NCI-H345 treated with DMSO at 0.1 percent for 48 hours (cell line): ENCODE results near the gene NKX2-4.
"Not testable (repeated sequence)": the region's sequence is repeated elsewhere in the genome, so short reads cannot be mapped to it uniquely, and the experiment has no call there.

Experiments used
- DNase-seq: peaks from one replicate; lab custom pipeline; 2025; ENCODE audit not compliant: unreplicated experiment; lab: John Stamatoyannopoulos, UW

Gene NKX2-4

DNA sequence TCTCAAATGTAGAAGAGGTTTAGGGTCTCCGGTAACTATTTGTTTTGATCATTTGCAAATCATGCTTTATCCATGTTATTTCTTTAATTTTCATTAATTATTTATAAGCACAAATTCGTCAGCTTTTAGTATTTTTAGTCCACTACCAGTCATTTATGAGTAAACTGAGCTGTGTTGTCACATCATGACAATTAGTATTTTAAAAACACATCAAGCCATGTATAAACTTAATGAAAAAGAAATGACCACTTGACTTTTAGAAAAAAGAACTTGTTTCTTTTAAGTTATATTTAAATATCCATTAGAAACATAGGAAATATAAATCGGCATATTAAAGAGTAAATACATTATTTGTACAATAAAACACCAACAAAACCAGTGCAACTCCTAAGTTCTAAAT, 2.8 kb downstream of the NKX2-4 start:
- no peak for DNase-seq

DNA sequence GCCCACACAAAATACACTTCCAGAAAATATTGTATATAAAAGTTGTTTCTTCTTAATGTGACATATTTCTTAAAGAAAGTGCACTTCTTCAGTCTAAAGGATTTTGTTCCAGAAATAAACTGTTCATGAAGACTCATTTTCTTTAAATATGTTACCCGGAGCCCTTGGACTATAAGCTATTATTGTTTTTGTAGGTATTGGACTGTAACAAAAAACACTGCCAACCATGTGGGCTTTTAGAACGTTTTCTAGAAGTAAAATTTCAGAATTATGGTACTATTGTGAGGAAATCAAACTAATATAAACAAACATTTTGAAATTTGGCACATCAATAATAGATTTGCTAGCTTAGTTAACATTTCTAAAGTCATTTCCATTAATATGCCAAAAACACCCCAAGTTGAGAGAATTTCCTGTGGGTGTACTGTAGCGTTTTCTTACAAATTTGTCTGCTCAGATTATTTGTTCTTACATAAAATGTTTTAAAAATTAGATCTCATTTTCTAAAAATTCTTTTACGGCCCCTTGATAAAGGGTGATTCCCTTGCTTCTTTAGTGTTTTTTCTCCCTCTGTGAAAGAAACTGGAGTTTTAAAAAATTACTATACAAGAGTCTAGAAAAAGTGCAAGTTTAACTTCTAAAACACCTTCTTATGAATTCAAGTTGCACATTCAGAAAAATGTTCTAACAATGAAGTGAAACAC, 3.4 kb downstream of the NKX2-4 start:
- DNase-seq = no peak

DNA sequence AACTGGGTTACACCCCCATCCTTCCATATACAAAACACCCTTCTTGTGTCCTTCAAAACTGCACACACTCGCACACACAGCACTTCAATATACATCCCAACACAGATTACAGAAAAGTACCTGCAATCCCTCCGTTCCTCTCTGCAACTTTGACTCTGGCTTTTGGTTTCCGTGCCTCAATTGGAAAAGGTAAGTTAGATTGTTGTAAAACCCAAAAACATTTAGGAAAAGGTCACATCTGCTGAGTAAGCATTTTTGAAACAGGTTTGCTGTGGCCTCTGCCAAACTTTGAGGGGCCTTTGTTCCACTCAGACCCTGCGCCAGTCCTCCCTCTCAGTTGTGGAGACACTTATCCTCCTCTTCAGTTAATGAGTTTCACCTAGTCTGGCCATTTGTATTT, 4.2 kb downstream of the NKX2-4 start:
- no peak for DNase-seq

DNA sequence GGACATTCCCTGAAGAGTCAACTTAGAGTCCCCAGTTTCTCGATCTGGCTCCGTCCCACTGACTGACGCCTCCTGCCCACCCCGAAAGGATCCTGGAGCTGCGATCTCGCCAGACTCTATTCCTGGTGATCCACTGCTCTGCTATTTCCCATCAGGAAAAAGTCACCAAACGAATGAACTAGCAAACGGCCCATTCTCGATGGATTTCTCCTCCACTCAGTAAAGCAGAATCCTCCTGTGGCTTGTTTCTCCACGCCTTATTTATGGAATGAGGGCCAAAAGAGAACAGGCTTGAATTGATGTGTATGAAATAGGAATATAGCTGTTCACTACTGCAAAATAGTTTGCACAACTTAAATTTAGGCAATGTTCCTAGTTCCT, 5.4 kb downstream of the NKX2-4 start:
- DNase-seq = no peak

DNA sequence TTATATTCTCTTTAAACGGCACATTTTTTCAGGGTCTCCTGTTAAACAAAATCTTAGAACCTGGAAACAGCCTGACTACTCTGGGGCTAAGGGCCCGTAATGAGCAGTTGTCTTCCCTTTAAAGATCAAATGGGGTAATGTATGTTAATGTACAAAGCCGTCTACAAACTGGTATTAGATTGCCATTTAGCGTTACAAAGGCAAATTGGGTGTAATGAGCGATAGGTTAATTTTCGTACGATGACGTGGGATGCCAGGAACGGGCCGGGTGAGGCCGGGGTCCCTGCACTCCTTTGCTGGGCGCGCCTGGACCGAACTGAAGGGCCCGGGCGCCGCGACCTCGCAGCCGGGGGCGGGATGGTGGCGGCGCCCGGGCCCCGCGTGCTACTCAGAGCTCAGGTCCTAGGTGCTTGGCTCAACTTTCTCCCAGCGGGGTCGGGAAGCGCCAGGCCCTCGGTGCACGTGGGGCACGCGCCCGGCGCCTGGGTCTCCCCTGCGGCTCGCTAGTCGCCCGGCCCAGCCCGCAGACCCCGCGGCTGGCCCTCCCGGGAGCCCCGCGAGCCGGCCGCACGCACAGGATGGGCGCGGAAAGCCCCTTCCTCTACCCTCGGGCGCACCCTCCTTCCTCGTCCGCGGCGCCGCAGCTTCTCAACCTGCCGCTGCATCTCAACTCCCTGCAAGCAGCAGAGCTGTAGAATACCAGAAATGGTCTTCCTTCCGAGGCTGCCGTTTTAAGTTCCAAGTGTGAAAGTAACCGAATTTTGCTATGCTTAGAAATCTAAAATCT, 5.9 kb downstream of the NKX2-4 start:
- DNase-seq = no peak

DNA sequence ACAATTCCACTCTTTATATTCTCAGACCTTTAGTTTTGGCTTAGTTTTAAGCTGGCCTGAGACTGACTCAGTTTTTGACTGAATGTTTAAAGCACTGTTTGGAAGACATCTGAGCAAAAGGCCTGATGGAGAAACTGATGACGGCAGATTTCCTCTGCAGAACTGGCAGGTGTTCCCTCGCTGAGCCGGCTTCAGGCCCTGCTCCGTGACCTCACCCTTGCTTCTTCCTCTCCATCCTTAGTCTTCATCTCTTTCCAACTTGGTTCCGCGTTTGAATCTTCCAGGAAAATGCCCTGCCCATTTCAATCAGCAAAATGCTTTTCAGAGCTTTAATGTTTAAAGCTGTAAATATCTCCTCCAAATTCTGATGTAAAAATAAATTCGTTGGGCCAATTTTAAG, 6.6 kb downstream of the NKX2-4 start:
- DNase-seq = no peak

DNA sequence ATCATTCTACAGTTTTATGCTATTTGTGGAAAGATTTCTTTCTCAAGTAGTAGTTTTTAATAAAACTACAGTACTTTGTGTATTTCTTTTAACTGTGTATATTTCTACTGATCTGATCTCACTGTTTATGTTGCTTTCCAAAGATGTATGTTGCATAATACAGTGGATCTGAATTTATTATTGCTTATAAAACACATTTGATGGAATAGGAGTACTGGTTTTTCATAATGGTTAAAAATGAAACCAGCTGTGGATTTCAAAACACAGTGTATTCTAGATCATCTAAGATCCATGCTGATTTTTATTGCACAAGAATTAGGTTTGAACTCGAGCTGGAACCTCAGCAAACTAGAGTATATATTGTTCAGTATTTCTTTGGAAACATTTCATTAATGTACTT, 8.0 kb downstream of the NKX2-4 start:
- no peak for DNase-seq

DNA sequence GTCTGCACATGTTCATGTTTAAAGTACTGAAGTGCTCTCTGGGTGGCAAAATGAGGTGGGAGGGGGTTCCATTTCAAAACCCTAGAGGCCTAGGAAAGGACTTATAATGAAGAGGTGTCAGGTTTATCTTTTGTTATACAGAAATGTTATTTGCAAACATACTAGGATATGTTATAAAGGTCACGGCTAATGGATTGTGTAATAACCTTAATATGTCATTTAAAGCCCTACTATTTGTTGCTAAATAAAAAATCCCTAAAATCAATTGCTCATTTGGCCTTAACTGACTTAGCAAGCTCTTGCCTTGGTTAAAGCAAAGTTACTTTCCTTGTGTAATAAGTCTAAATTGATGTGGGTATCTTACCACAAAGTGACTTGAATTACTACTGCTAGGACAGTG, 8.8 kb downstream of the NKX2-4 start:
- peak; percentile 21 for DNase-seq

DNA sequence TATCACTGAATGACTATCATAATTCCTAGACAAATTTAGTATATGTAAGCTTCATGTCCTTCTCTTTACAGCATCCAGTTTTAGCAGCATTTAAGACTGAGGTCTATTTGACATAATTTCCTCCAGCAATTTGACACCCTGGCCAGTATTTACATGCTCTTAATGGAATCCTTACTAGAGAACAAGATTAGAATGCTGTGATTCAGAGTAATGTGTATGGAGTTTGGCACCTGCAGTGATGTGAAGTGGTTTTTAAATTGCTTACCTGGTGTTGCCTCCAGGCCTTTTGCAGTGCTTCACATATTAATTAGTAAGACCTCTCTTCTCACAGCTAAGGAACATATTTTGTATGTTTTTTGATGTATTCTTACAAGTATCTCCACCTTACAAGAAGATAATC, 9.8 kb downstream of the NKX2-4 start:
- DNase-seq = peak; percentile 93

DNA sequence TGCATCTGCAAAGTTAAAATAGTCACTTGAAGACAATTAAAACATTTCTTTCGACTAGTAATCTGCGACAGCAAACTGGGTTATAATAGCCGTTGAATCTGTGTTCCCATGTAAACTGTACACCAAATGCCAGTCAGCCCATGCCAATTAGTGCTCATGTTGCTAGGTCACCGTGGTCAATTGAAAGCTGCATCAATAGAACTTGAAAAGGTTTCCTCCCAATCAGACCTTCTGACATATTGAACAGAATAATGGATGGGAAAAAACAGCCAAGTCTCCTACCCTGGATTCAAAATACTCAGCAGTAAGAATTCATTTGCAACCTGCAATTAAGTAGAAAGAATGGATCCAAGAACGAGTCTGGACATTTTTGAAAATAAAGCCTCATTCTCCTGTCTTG, 11.2 kb downstream of the NKX2-4 start:
- DNase-seq = no peak

DNA sequence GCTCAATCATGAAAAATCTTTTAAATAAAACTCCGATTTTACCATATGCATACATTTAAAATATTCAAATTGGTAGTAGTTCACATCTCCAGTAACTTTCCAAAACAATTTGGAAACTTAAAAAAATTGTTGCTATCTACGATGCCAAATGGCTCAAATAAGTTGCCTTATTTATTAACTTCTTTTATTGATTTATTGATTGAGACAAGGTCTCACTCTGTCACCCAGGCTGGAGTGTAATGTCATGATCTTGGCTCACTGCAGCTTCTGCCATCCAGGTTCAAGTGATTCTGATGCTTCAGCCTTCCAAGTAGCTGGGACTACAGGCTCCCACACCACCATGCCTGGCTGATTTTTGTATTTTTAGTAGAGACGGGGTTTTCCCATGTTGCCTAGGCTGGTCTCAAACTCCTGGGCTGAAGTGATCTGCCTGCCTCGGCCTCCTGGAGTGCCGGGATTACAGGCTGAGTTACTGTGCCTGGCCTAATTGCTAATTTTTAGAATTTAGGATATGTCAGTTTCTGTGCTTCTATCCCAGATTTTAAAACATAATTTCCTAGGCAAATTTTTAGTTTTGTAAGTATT, 12.9 kb downstream of the NKX2-4 start:
- no peak for DNase-seq

DNA sequence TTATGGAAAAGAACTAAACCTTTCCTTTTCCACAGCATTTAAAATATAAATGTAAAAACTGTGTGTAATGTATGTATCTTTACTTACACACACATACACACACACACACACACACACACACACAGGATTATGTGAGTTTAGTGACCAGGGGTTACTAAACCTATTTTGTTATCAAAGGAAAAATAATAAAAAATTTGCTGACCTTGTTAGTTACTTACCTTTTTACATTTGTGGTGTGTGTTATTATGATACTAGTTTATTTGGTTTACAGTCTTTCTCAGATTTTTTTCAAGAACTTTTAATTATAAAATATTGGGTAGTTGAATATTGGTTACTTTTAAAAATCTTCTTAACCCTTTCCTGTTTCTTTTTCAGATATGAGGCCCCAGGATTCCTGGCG, 15.7 kb downstream of the NKX2-4 start:
- no peak for DNase-seq

DNA sequence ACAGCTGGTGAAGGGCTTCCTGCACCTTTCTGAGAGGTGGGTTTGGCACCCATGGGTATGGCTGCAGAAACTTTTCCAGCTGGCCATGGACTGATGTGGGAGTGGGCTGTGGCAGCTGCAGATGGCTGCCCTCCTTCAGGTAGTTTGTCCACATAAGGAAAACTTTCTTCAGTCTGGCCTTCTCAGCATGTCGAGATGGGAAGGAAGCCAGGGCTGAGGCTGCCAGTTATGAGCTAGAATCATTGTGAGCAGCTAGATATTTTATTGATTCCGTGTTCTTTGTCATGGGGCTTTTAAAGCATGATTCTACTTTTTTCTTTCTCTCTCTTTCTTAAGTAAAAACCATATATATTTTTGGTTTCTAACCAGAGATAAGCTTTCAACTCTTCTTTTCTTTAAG, 16.6 kb downstream of the NKX2-4 start:
- DNase-seq = no peak

DNA sequence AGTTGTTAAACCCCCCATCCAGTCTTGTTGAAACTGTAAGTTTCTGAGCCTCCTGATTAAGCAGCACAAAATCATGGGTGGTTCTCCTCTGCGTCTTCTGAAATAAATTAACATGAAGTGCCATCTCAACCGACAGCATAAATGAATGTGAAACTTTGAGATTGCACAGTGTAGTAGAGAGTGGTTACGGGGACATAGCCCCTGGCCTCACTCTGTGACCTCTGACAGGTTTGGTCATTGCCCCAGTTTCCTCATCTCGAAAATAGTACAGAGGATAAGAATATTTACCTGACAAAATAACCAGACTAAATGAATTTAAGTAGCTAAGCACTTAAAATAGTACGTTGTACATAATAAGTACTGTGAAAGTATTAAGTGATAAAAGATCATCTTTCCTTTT, 19.1 kb downstream of the NKX2-4 start:
- no peak for DNase-seq

DNA sequence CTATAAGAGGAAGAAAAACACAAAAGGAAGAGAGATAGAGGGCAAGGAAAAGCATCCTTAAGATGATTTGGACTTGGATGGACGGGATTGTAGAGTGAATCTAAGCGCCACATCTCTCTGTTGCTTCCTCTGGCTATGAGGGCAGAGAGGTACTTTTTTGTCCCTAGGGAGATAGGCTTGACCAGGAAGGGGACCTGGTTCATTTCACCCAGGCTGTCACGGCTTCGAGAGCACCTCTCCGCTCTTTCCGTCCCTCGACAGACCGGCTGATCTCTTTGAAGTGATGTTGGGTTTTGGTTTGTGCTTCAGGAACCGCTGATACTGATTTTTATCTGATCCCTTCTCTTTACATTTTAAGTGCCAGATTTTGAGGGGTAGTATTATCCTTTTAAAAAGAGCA, 19.6 kb downstream of the NKX2-4 start:
- DNase-seq = no peak

DNA sequence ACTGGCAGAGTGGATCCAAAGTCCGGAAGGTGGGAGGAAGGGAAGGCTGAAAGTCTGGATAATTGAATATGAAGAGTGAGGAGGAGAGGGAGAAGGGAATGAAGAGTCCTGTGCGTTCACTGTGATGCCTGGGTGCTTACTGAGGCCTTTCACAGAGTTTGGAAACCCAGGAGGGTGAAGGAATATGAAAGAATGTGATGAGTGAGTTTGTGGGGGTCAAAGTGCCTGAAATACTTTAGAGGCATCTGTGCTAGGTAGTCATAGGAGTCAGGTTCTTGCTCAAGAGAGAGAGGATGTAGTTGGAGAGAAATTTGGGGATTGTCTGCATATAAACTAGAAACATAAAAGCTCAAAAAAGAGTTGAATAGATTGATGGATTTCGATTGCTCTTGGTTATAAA, 20.7 kb downstream of the NKX2-4 start:
- DNase-seq = no peak

DNA sequence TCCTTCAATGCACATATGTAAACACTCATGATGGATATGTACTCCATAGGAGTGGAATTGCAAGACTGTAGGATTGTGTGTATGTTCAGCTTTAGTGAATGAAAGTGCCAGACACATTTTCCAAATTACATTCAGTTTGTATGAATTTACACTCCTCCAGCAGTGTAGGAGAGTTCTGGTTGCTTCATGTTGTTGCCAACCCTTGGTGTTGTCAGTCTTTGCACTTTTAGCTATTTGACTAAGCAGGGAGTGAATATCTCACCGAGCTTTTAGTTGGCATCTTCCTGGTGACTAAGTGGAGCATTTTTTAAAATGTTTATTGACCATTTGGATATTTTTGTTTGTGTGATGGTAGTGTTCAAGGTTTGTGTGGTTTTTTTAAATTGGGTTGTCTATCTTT, 23.9 kb downstream of the NKX2-4 start:
- no peak for DNase-seq

DNA sequence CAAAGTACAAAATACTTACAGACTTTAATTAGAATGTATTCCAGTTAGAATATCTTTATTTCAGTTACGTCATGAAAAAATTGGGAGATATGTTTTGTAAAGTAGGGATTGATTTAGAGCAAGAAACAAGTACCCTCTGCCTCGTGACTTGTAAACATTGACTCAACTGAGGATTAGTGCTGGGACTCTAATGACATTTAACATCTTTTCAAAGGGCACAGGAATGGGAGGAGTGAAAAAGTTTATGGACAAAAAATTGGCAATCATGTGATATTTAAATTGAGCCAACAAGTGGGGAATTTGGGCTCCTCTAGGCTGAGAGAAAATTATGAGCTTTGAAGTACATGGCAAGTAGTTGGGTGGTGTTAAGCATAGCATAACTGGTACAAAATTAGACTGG, 25.3 kb downstream of the NKX2-4 start:
- no peak for DNase-seq

DNA sequence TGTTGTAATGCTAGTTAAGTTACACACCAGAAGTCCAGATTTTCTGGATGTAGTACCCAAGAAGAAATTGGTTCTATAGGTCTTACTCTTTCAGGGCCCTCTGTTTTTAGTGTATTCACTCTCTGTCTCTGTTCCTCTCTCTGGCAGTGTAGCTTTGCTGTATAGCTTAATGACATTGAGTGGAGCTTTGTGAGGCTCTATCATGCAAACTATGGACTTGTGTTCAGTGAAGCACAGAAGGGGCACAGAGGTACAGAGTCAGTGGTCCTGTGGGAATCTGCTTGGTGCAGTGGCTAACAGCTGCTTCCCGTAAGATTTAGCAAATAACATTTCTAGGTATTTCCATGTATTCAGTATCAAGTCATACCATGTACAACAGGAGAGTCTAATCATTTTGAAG, 26.1 kb downstream of the NKX2-4 start:
- no peak for DNase-seq

DNA sequence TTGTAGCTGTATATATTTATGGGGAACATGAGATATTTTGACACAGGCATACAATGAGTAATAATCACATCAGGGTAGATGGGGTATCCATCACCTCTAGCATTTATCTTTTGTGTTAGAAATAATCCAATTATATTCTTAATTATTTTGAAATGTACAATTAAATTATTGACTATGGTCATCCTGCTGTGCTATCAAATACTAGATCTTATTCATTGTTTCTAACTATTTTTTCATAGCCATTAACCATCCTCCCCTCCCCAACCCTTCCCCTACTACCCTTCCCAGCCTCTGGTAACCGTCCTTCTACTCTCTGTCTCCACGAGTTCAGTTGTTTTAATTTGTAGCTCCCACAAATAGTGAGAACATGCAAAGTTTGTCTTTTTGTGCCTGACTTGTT, 28.5 kb downstream of the NKX2-4 start:
- no peak for DNase-seq

DNA sequence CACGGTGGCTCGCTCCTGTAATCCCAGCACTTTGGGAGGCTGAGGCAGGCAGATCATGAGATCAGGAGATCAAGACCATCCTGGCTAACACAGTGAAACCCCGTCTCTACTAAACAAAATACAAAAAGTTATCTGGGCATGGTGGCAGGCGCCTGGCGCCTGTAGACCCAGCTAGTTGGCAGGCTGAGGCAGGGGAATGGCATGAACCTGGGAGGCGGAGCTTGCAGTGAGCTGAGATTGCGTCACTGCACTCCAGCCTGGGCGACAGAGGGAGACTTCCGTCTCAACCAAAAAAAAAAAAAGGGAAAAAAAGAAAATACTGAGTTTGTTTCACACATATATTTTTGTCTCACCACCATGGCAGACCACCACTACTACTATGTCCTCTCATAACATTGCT, 31.1 kb downstream of the NKX2-4 start:
- DNase-seq = not testable (repeated sequence)

DNA sequence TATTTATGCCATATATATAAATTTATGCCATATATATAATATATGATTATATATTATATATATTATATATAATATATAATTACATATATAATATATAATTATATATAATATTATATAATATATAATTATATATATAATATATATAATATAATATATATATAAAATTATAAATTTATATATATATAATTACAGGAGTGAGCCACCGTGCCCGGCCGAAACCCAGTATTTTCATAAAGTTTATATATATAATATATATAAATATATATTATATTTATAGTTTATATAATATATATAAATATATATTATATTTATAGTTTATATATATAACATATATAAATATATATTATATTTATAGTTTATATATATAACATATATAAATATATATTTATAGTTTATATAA, 31.6 kb downstream of the NKX2-4 start:
- DNase-seq = no peak

DNA sequence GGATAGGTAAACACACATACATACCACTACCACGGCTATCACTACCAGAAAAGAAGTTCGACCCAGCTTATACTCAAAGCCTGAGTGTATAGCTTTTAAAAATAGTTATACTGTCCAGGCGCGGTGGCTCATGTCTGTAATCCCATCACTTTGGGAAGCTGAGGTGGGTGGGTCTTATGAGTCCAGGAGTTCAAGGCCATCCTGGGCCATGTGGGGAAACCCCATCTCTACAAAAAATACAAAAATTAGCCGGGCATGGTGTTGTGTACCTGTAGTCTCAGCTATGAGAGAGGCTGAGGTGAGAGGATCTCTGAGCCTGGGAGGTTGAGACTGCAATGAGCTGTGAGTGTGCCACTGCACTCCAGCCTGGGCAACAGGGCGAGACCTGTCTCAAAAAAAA, 32.9 kb downstream of the NKX2-4 start:
- DNase-seq = no peak
